ENCODE data around the gene KIFBP. TPM values are rescaled to one million over a fixed set of nuclear protein-coding genes. Genes with fewer than 3 reads are reported as not detected.
"Not testable (repeated sequence)": the region's sequence is repeated elsewhere in the genome, so short reads cannot be mapped to it uniquely, and the experiment has no call there.

The KIFBP gene
- total RNA-seq, 1 experiment from 2014 or later, result 21.9 TPM

- not testable (repeated sequence) for H3K27me3 ChIP-seq; H3K27ac ChIP-seq; H3K9me3 ChIP-seq (replicated peaks); DNase-seq; H3K4me3 ChIP-seq; H3K4me1 ChIP-seq
- H3K36me3 ChIP-seq, result peaks cover 58% of the 10 kb centered on the region
Measured at GRCh38 chr10:68979738-68980137, 8.9 kb upstream of the KIFBP start.

- Histone ChIP-seq H3K9me3 (replicated peaks) (no peaks in the 10 kb centered on the region), H3K27ac (no peak overlapping the region), H3K4me1 (no peaks in the 10 kb centered on the region), H3K36me3 (peaks cover 58% of the 10 kb centered on the region), H3K4me3 (no peak overlapping the region), H3K27me3 (no peaks in the 10 kb centered on the region)
- no peak for DNase-seq
Measured at GRCh38 chr10:68981074-68981473, 7.5 kb upstream of the KIFBP start.

DNA sequence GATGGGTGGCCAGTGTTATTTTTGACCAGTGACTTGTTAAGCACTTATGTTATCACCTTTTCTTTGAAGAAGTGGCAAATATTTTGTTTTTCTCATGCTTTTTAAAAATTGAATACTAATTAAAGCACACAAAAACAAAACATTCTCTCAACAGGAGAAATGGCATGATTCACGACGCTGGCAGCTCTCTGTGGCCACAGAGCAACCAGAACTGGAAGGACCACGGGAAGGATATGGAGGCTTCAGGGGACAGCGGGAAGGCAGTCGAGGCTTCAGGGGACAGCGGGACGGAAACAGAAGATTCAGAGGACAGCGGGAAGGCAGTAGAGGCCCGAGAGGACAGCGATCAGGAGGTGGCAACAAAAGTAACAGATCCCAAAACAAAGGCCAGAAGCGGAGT, 6.2 kb upstream of the KIFBP start:
- DNase-seq, result no peak
- Histone ChIP-seq H3K4me3 (no peak overlapping the region), H3K27me3 (no peaks in the 10 kb centered on the region), H3K27ac (no peak overlapping the region), H3K9me3 (replicated peaks) (no peaks in the 10 kb centered on the region), H3K36me3 (peaks cover 49% of the 10 kb centered on the region), H3K4me1 (no peaks in the 10 kb centered on the region)

- Histone ChIP-seq H3K36me3 (peaks cover 18% of the 10 kb centered on the region), H3K9me3 (replicated peaks) (no peaks in the 10 kb centered on the region), H3K27me3 (no peaks in the 10 kb centered on the region), H3K27ac (no peak overlapping the region), H3K4me1 (no peaks in the 10 kb centered on the region), H3K4me3 (no peak overlapping the region)
- no peak for DNase-seq
Measured at GRCh38 chr10:68987611-68988010, 992 bp upstream of the KIFBP start.

- peaks cover 5% of the 10 kb centered on the region; the same call in 1 of the 2 replicates for H3K36me3 ChIP-seq
- no peaks in the 10 kb centered on the region for H3K4me1 ChIP-seq
- no peak overlapping the region; the same call in 1 of the 2 replicates for H3K27ac ChIP-seq
- no peaks in the 10 kb centered on the region for H3K27me3 ChIP-seq
- peak in 1 of 2 experiments; percentile 35 for DNase-seq
- peak overlapping the region; percentile 80 for H3K4me3 ChIP-seq
- no peaks in the 10 kb centered on the region for H3K9me3 ChIP-seq (replicated peaks)
Measured at GRCh38 chr10:68989317-68989990, 851 bp downstream of the KIFBP start.

DNA sequence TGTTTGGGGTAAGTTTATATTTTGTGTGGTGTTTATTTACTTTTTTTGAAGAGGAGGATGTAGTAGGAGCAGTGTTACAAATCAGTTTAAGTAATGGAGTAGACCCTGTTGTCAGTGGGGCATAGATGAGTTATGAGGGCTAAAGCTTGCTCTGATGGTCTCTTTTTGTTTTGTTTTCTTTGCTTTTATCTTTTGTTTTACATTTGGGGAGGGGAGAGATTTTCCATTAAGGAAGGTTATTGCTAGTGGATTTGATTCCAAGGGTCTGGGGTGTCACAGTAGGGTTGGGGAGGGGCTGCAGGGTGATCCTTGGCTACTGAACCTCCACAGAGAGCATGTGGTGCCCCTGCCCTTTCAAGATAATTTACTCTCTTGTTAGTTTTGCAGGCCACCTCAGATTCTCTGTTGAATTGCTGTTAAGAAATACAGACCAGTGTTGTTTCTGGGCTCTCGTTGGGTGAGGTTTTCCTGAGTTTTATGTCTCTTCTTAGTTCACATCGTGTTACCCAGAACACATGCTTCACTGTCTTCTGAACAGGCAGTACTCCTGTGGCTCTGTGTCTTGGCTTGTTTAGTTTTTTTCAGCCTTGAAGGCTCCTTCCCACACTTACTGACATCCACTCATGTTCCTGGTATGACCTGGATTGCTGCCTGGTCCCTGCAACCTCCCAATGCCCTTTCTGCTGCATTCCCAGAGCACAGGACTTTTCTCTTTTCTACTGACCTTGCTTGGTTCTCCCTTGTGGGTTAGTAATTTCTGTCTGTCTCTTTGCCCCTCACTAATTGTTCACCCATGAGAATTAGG, 4.2 kb downstream of the KIFBP start:
- Histone ChIP-seq H3K36me3 (no peaks in the 10 kb centered on the region), H3K9me3 (replicated peaks) (no peaks in the 10 kb centered on the region), H3K27me3 (no peaks in the 10 kb centered on the region), H3K4me3 (no peak overlapping the region), H3K27ac (no peak overlapping the region), H3K4me1 (no peaks in the 10 kb centered on the region)
- DNase-seq, result no peak

DNA sequence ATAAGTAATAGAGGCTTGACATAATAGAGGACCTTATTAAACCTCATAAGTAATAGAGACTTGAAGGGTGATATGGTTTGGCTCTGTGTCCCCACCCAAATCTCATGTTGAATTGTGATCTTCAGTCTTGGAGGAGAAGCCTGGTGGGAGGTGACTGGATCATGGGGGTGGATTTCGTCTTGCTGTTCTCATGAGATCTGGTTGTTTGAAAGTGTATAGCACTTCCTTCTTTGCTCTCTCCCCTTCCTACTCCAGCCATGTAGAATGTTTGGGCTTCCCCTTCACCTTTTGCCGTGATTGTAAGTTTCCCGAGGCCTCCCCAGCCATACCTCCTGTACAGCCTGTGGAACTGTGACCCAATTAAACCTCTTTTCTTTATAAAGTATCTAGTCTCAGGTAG, 8.6 kb downstream of the KIFBP start:
- H3K27me3 ChIP-seq, result no peaks in the 10 kb centered on the region
- H3K4me3 ChIP-seq, result no peak overlapping the region
- no peak overlapping the region for H3K27ac ChIP-seq
- H3K4me1 ChIP-seq, result no peaks in the 10 kb centered on the region
- H3K9me3 ChIP-seq (replicated peaks), result no peaks in the 10 kb centered on the region
- DNase-seq, result no peak
- H3K36me3 ChIP-seq, result no peaks in the 10 kb centered on the region

GRCh38 chr10:69004821-69005220, 16.2 kb downstream of the KIFBP start:
- Histone ChIP-seq H3K27me3 (no peaks in the 10 kb centered on the region), H3K4me3 (no peak overlapping the region), H3K9me3 (replicated peaks) (no peaks in the 10 kb centered on the region), H3K27ac (no peak overlapping the region), H3K4me1 (no peaks in the 10 kb centered on the region), H3K36me3 (no peaks in the 10 kb centered on the region; the same call in 1 of the 2 replicates)
- peak in 1 of 2 experiments; percentile 36 for DNase-seq

DNA sequence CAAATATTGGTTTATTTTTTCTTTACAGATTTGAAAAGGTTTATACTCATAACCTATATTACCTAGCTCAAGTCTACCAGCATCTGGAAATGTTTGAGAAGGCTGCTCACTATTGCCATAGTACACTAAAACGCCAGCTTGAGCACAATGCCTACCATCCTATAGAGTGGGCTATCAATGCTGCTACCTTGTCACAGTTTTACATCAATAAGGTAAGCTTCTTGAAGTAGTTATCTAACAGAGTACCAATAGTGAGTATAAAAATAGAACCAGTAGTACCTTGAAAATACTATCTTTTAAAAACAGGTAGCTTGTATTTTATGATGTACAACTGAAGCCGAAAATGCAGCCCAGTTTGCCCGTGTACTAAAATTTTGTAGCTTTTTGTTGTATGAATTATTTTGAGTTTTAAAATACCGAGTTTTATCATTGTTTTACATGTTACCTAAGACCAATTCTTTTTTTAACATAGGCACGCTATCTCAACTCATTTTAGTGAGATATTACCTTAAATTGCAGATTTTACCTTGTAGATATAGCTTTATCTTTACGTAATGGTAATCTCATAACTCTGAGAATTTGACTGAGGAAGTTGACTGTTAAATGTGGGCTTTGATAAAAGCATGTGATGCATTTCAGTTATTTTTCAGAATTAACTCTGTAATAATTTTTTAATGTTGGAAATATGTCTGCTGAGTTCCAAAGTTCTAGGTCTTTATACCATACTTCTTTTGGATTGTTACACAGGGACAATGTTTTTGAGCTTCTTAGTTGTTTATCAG, 17.3 kb downstream of the KIFBP start:
- Histone ChIP-seq H3K36me3 (no peaks in the 10 kb centered on the region; the same call in 1 of the 2 replicates), H3K4me3 (no peak overlapping the region)

DNA sequence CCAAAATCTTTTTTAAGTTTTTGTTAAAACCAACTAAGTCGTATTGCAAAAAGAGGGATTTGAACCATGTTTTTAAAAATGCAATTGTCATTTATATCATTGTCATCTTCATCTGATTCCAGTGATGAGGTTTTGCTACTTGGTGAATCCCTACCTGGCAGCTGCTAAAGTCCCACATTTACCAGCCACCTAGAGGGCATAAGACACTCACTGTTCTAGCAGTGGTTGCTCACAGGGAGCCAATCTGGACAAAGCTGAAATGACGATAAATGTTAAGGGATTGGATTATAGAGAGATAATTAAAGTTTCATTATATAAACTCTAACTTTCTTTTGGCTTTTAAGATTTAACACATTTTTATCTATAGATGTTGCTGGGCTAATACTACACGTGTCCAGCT, 18.7 kb downstream of the KIFBP start:
- Histone ChIP-seq H3K9me3 (replicated peaks) (no peaks in the 10 kb centered on the region), H3K27ac (no peak overlapping the region), H3K4me3 (no peak overlapping the region), H3K4me1 (no peaks in the 10 kb centered on the region), H3K27me3 (no peaks in the 10 kb centered on the region), H3K36me3 (peaks cover 2% of the 10 kb centered on the region; the same call in 1 of the 2 replicates)
- no peak for DNase-seq

More for the DNA sequence above, 17.3 kb downstream of the KIFBP start:
- no peaks in the 10 kb centered on the region for H3K27me3 ChIP-seq
- no peak for DNase-seq
- no peak overlapping the region for H3K27ac ChIP-seq
- H3K4me1 ChIP-seq, result no peaks in the 10 kb centered on the region
- no peaks in the 10 kb centered on the region for H3K9me3 ChIP-seq (replicated peaks)

GRCh38 chr10:69009360-69009759, 20.8 kb downstream of the KIFBP start:
- Histone ChIP-seq H3K27ac (no peak overlapping the region), H3K4me3 (no peak overlapping the region), H3K36me3 (peaks cover 2% of the 10 kb centered on the region; the same call in 1 of the 2 replicates), H3K27me3 (no peaks in the 10 kb centered on the region), H3K9me3 (replicated peaks) (no peaks in the 10 kb centered on the region), H3K4me1 (no peaks in the 10 kb centered on the region)
- DNase-seq, result no peak

DNA sequence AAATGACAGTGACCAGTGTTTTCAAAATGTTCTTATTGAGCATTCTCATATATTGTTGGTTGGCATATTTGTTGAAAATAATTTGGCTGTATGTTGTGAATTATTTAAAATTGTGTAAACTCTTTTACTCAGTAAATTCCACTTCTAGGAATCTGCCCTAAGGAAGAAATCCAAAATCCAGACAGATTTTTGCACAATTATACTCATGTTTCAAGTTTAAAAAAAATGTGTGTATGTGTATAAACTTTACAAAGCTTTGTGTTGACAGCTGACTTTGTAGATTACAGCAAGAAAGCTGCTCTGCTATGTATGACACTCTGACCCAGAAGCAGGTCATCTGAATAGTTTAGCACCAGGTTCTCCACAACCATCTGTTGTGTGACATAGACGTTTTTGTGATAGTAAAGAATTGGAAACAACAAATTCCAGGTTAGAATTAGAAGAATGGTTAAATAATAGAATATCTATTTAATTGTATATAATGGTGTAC, 21.6 kb downstream of the KIFBP start:
- Histone ChIP-seq H3K27me3 (no peaks in the 10 kb centered on the region), H3K4me3 (no peak overlapping the region), H3K9me3 (replicated peaks) (no peaks in the 10 kb centered on the region), H3K27ac (no peak overlapping the region), H3K36me3 (0 out of 2 replicates have a peak, but pooled peaks cover 2% of the 10 kb centered on the region), H3K4me1 (no peaks in the 10 kb centered on the region)
- no peak for DNase-seq

DNA sequence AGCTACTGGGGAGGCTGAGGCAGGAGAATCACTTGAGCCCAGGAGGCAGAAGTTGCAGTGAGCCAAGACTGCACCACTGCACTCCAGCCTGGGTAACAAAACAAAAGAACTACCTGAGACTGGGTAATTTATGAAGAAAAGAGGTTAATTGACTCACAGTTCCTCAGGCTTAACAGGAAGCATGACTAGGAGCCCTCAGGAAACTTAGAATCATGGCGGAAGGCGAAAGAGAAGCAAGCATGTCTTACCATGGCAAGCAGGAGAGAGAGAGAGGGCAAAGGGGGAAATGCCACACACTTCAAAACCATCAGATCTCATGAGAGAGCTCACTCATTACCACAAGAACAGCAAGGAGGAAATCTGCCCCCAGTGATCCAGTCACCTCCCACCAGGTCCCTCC, 24.2 kb downstream of the KIFBP start:
- not testable (repeated sequence) for H3K4me1 ChIP-seq; H3K27me3 ChIP-seq; H3K9me3 ChIP-seq (replicated peaks); H3K4me3 ChIP-seq; H3K27ac ChIP-seq; H3K36me3 ChIP-seq; DNase-seq

DNA sequence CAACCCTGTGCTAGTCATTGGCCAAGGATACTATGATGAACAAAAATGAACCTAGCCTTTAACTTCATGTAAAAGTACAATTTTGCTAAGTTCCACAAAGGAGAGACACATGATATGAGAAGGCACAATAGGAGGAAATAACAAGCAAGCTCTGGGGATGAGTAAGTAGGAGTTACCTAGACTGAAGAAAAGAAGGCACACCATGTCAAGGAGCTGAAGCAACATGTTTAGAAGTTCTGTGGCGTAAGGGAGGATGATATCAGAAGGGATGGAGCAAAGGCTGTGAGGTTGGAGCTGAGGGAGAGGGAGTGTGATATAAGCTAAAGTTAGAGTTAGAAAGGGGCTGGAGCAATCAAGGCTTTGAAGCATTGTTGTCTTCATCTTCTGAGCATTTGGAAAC, 25.6 kb downstream of the KIFBP start:
- H3K27me3 ChIP-seq, result no peaks in the 10 kb centered on the region
- 0 out of 2 replicates have a peak, but pooled peaks cover 2% of the 10 kb centered on the region for H3K36me3 ChIP-seq
- H3K9me3 ChIP-seq (replicated peaks), result no peaks in the 10 kb centered on the region
- H3K27ac ChIP-seq, result no peak overlapping the region
- no peak for DNase-seq
- H3K4me3 ChIP-seq, result no peak overlapping the region
- H3K4me1 ChIP-seq, result no peaks in the 10 kb centered on the region

GRCh38 chr10:69018613-69019012, 30.0 kb downstream of the KIFBP start:
- H3K27ac ChIP-seq, result no peak overlapping the region
- no peaks in the 10 kb centered on the region for H3K27me3 ChIP-seq
- H3K36me3 ChIP-seq, result no peaks in the 10 kb centered on the region
- no peak for DNase-seq
- no peaks in the 10 kb centered on the region for H3K4me1 ChIP-seq
- no peak overlapping the region for H3K4me3 ChIP-seq
- no peaks in the 10 kb centered on the region for H3K9me3 ChIP-seq (replicated peaks)
